ENCODE data around the gene PPP1R2B. TPM values are rescaled to one million over a fixed set of nuclear protein-coding genes. Genes with fewer than 3 reads are reported as not detected.

The PPP1R2B gene
- total and polyA plus RNA-seq, 2 of the 4 experiments (the other 2 are of a cell fraction): not detected

DNA sequence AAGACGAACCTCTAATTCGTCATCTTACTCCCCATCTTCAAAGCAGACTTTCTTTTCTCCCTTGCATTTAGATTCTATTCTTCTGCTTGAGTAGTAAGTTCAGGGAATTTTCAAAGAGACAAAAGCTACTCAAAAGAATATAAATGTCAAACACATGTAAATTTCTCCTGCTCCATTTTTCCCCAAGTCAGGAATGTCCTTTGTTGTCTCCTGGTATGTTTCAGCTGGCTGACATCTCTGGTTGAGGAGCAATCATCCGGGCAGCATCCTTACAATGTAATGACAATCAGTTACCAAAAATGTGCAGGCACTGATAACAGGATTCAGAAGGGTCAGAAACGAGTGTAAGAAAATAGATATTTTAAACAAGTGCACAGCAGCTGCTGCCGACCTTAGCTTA lies 47.6 kb upstream of the PPP1R2B start:
- H4K5ac ChIP-seq (ENCODE audit: low read depth, low read length): no peak overlapping the region
- H4K20me1 ChIP-seq (ENCODE audit: insufficient read depth, low read length): no peaks in the 10 kb centered on the region
- no peak overlapping the region for H3K23ac ChIP-seq (ENCODE audit: low read depth, low read length)
- in situ Hi-C loops (cut with MboI; ENCODE audit: low sequenced_read_pairs): no loop called here
- no peak overlapping the region for H3K4me2 ChIP-seq (ENCODE audit: low read depth, low read length)
- H2AK9ac ChIP-seq (replicated peaks; ENCODE audit: low read depth, low read length, poor library complexity): no peak overlapping the region
- H2AK5ac ChIP-seq (ENCODE audit: low read depth, low read length): no peak overlapping the region
- no peaks in the 10 kb centered on the region for H3K36me3 ChIP-seq (ENCODE audit: control insufficient read depth, insufficient read depth, low read length)
- no peak overlapping the region for H3K4ac ChIP-seq (ENCODE audit: low read depth, low read length)
- no peaks in the 10 kb centered on the region for H3K79me1 ChIP-seq (ENCODE audit: low read depth in 1 of 2, low read length in 2 of 2)
- H3K4me3 ChIP-seq (ENCODE audit: insufficient read depth, low read depth, low read length): no peak overlapping the region
- H3K9me3 ChIP-seq (ENCODE audit: control insufficient read depth, insufficient read depth, low read length): peaks cover 2% of the 10 kb centered on the region; the same call in 1 of the 2 replicates
- dilution Hi-C loops (cut with HindIII; ENCODE audit: low sequenced_read_pairs, unreplicated experiment): no loop called here
- intact Hi-C loops (cut with micrococcal nuclease): no loop called here
- TF ChIP-seq RFX5 (IDR thresholded peaks at IDR 0.05; ENCODE audit: low read depth, low read length): no peak
- no peak for TF ChIP-seq NFE2L2 (IDR thresholded peaks at IDR 0.05; ENCODE audit: low read depth, low read length)
- TF ChIP-seq RCOR1 (IDR thresholded peaks at IDR 0.05; ENCODE audit: insufficient replicate concordance, low read length): no peak
- no peak for TF ChIP-seq MXI1 (IDR thresholded peaks at IDR 0.05; ENCODE audit: borderline replicate concordance, low read depth, low read length)
- TF ChIP-seq BHLHE40 (IDR thresholded peaks at IDR 0.05; ENCODE audit: low read depth, low read length): no peak
- no peak for TF ChIP-seq CTCF (conservative IDR thresholded peaks at IDR 0.05; ENCODE audit: low read depth, low read length)
- TF ChIP-seq, protein P1, sequence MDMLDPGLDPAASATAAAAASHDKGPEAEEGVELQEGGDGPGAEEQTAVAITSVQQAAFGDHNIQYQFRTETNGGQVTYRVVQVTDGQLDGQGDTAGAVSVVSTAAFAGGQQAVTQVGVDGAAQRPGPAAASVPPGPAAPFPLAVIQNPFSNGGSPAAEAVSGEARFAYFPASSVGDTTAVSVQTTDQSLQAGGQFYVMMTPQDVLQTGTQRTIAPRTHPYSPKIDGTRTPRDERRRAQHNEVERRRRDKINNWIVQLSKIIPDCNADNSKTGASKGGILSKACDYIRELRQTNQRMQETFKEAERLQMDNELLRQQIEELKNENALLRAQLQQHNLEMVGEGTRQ (IDR thresholded peaks at IDR 0.05; ENCODE audit: low read depth, low read length): no peak
- H3K18ac ChIP-seq (ENCODE audit: low read depth, low read length): no peak overlapping the region
- no peak overlapping the region for H4K91ac ChIP-seq (ENCODE audit: insufficient read depth, low read depth, low read length)
- H2BK15ac ChIP-seq (ENCODE audit: low read depth, low read length): no peak overlapping the region
- BruUV-seq (replicated peaks): no TSS peak
- DNase-seq (no peak), ATAC-seq (ENCODE audit: low read depth) (no peak)
- H2BK5ac ChIP-seq (ENCODE audit: low read depth, low read length, poor library complexity, severe bottlenecking): no peak overlapping the region
- no peak overlapping the region for H2AFZ ChIP-seq (replicated peaks; ENCODE audit: low read length, poor library complexity)
- POLR2A ChIA-PET (ENCODE audit: unreplicated experiment): no interaction called here
- no CpG with 5 or more reads among the region's 5 CpGs for WGBS, 2 experiments (ENCODE audit: extremely low coverage in 2 of 2, insufficient read length in 1 of 2)
- no peak overlapping the region for H3K27ac ChIP-seq (ENCODE audit: insufficient read depth, low read length)
- H4K8ac ChIP-seq (ENCODE audit: low read depth in 2 of 2, low read length in 2 of 2): no peak overlapping the region
- no peak overlapping the region for H2BK20ac ChIP-seq (ENCODE audit: low read depth, low read length)
- no peaks in the 10 kb centered on the region for H3K27me3 ChIP-seq (ENCODE audit: control insufficient read depth, insufficient read depth, low read length)
- H3K56ac ChIP-seq (ENCODE audit: extremely low read depth, insufficient read depth, low read length): no peak overlapping the region
- CTCF ChIA-PET: no interaction called here
- H2BK120ac ChIP-seq (ENCODE audit: low read depth, low read length): no peak overlapping the region
- no peaks in the 10 kb centered on the region for H3K4me1 ChIP-seq (ENCODE audit: control insufficient read depth, insufficient read depth, low read length)
- H3K14ac ChIP-seq (replicated peaks; ENCODE audit: low read depth, low read length): no peak overlapping the region
- no peaks in the 10 kb centered on the region for H3K9me1 ChIP-seq (ENCODE audit: insufficient read depth, low read length)
- no peak overlapping the region for H3K9ac ChIP-seq (ENCODE audit: low read depth, low read length)

All from IMR-90 (cell line).